Activated CD4-positive, alpha-beta T cell treated with anti-CD3 and anti-CD28 coated beads, Interleukin-2, amount 10 ng/mL, durations not matched to agents 7 days and 5 days (primary cell): ENCODE results near the gene SASH1. TPM values are rescaled to one million over a fixed set of nuclear protein-coding genes. Genes with fewer than 3 reads are reported as not detected.

Experiments
- CTCF ChIA-PET: fragments of 350-600 bp; sonication (Branson Sonifier 250); formaldehyde crosslinking; loops from one replicate; lab custom pipeline; 2021; ENCODE audit warnings: antibody characterized with exemption; lab: Charles Lee
- POLR2A ChIA-PET: fragments of 350-600 bp; sonication (Branson Sonifier 250); formaldehyde crosslinking; loops from one replicate; lab custom pipeline; 2021; ENCODE audit warnings: antibody characterized with exemption; lab: Charles Lee
- DNase-seq: peaks from one replicate; pipeline ENCODE4 v3.0.0-alpha.2; 2020
- H3K27ac Mint-ChIP-seq: one replicate; pipeline ENCODE4 v1.8.0; 2021; ENCODE audit warnings: mild to moderate bottlenecking, moderate library complexity, mixed read lengths
- H3K27me3 Mint-ChIP-seq: one replicate; pipeline ENCODE4 v1.8.0; 2021; ENCODE audit warnings: mixed read lengths
- H3K36me3 Mint-ChIP-seq: one replicate; pipeline ENCODE4 v1.8.0; 2021; ENCODE audit warnings: low read depth, mixed read lengths
- H3K4me1 Mint-ChIP-seq: one replicate; pipeline ENCODE4 v1.8.0; 2021; ENCODE audit warnings: mixed read lengths
- H3K4me3 Mint-ChIP-seq: one replicate; pipeline ENCODE4 v1.8.0; 2021; ENCODE audit warnings: mild to moderate bottlenecking, moderate library complexity, mixed read lengths
- H3K9me3 Mint-ChIP-seq: one replicate; pipeline ENCODE4 v1.8.0; 2021; ENCODE audit warnings: mixed read lengths
- total RNA-seq, 2 experiments: library from RNA; stranded (reverse); gene quantifications; one replicate each; pipeline ENCODE4 v1.2.3, GENCODE V29; 2021

SASH1 gene
- total RNA-seq, 2 experiments from 2014 or later, result 0.47 to 0.50 TPM

DNA sequence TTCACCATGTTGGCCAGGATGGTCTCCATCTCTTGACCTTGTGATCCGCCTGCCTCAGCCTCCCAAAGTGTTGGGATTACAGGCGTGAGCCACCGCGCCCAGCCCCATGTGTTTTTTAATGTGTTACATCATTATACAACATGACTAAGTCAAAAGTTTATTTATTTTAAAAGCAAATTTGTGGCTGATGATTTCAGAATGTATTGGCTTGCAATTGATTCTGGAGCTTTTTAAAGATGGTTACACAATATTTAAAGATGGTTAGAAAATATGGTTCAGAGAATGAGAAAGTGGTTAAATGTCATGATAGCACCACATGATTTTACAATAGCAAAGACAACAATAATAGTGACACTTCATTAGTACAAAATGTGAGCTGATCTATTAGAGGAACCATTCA, 80.5 kb downstream of the SASH1 start:
- H3K27me3 Mint-ChIP-seq, result peaks cover 9% of the 10 kb centered on the region
- POLR2A ChIA-PET, result no interaction called here
- no peak overlapping the region for H3K4me3 Mint-ChIP-seq
- CTCF ChIA-PET, result no interaction called here
- no peak overlapping the region for H3K27ac Mint-ChIP-seq
- peaks cover 5% of the 10 kb centered on the region for H3K4me1 Mint-ChIP-seq
- H3K9me3 Mint-ChIP-seq, result no peaks in the 10 kb centered on the region
- no peak for DNase-seq
- H3K36me3 Mint-ChIP-seq, result no peaks in the 10 kb centered on the region

DNA sequence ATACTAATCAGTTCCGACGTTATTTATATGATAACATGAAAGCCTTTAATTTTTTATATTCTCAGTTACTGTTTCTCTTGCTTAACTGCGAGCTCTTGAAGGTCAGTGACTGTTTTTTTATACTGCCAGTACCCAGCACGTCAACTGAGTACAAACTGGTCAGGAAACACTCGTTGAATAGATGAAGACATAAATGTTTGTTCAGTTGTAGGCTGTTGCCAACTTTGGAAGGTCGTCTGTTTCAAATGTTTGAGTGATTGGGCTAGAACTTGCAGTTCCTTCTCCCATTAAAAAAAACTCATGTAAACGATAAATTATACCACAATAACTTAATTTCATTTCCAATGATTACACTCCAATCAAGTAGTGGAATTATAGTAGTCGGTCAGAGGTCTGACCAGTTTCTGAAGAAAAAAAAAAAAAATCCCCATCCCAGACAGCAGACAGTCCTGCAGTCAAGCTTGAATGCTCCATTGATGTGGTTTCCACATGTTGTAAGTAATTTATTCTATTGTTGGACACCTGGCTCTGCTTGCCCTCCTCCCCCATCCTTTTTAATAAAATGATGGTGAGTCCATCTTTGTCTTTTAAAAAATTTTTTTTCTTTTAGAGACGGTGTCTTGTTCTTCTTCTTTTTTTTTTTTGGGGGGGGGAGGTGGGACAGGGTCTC, 81.1 kb downstream of the SASH1 start:
- Mint-ChIP-seq H3K4me1 (peaks cover 5% of the 10 kb centered on the region), H3K36me3 (no peaks in the 10 kb centered on the region), H3K27me3 (peaks cover 3% of the 10 kb centered on the region), H3K4me3 (no peak overlapping the region), H3K27ac (no peak overlapping the region), H3K9me3 (no peaks in the 10 kb centered on the region)
- POLR2A ChIA-PET, result no interaction called here
- DNase-seq, result no peak
- CTCF ChIA-PET, result no interaction called here

DNA sequence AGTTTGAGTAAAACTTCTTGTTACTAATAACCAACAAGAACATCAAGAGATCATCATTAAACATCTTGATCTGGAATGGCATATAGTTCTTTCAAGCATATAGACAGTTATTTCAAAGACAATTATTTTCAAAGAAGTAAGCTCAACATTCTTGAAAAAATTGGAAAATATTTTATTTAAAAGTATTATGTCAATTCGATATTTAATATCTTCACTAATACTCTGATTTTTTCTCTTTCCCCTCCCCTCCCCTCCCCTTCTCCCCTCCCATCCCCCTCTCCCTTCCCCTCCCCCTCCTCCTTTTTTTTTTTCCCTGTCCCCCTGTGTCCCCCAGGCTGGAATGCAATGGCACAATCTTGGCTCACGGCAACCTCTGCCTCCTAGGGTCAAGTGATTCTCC, 82.8 kb downstream of the SASH1 start:
- no peak for DNase-seq
- Mint-ChIP-seq H3K27ac (no peak overlapping the region), H3K9me3 (no peaks in the 10 kb centered on the region), H3K27me3 (peaks cover 2% of the 10 kb centered on the region), H3K36me3 (no peaks in the 10 kb centered on the region), H3K4me3 (no peak overlapping the region), H3K4me1 (peaks cover 5% of the 10 kb centered on the region)
- ChIA-PET POLR2A (no interaction called here), CTCF (no interaction called here)

DNA sequence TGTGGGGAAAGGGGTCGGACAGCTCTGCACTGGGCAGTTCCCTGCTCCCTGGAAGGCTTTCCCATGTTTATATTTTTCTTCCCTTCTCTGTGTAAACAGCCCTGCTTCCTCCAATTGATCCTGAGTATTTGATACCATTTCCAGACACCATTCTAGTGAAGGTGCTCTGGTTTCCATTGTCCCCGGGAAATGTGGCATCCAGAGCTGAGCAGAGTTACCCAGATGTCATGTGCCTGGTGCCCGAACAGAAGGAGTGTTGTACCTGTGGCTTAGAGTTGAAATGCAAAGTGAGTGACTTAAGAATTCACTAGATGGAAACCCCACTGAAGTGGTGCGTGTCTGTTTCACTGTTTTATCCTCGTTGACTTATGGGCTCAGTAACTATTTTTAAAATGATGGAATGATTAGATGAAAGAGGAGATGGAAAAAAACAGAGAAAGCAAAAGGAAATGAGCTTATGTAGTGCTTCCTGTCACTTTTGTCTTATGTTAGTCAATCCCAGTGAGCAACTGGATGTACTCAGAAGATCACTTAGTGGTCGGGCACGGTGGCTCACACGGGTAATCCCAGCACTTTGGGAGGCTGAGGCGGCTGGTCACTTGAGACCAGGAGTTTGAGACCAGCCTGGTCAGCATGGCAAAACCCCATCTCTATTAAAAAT, 83.8 kb downstream of the SASH1 start:
- no peak overlapping the region for H3K4me3 Mint-ChIP-seq
- CTCF ChIA-PET, result no interaction called here
- POLR2A ChIA-PET, result no interaction called here
- peaks cover 2% of the 10 kb centered on the region for H3K27me3 Mint-ChIP-seq
- DNase-seq, result no peak
- H3K36me3 Mint-ChIP-seq, result no peaks in the 10 kb centered on the region
- peaks cover 5% of the 10 kb centered on the region for H3K4me1 Mint-ChIP-seq
- H3K9me3 Mint-ChIP-seq, result no peaks in the 10 kb centered on the region
- H3K27ac Mint-ChIP-seq, result no peak overlapping the region

DNA sequence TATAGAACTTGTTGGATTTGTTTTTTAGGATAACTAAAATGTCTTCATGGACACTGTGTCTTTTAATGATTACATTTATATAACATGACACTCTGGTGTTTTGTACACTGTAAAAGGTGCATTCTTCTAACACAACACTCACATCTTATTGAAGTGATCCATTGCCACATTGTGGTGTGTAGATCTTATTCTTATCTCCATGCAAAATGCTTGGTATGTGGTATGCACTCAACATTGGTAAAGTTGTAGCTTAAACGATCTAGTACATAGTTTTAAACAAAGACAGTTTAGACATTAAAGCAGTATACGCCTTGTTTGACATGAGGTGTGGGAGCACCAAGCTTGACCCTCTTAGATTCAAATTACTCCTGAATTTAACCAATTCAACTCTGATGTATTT, 84.7 kb downstream of the SASH1 start:
- ChIA-PET POLR2A (no interaction called here), CTCF (no interaction called here)
- Mint-ChIP-seq H3K4me1 (peaks cover 5% of the 10 kb centered on the region), H3K36me3 (no peaks in the 10 kb centered on the region), H3K27me3 (peaks cover 2% of the 10 kb centered on the region), H3K9me3 (no peaks in the 10 kb centered on the region), H3K4me3 (no peak overlapping the region), H3K27ac (no peak overlapping the region)
- no peak for DNase-seq

DNA sequence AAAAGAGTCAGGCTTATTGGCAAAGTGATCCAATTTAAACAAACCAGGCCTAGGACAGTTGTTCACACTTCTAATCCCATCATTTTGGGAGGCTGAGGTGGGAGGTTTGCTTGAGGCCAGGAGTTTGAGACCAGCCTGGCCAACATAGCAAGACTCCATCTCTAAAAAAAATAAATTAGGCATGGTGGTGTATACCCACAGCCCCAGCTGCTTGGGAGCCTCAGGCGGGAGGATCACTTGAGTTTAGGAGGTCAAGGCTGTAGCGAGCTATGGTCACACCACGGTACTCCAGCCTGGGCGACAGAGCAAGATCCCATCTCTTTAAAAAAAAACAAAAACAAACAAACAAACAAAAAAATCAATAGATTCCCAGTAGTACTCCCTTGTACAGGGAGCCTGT, 86.8 kb downstream of the SASH1 start:
- H3K27ac Mint-ChIP-seq, result no peak overlapping the region
- H3K27me3 Mint-ChIP-seq, result peaks cover 3% of the 10 kb centered on the region
- POLR2A ChIA-PET, result no interaction called here
- H3K36me3 Mint-ChIP-seq, result no peaks in the 10 kb centered on the region
- H3K9me3 Mint-ChIP-seq, result no peaks in the 10 kb centered on the region
- DNase-seq, result no peak
- H3K4me3 Mint-ChIP-seq, result no peak overlapping the region
- peaks cover 5% of the 10 kb centered on the region for H3K4me1 Mint-ChIP-seq
- CTCF ChIA-PET, result interaction anchor here (0.5 kb wide), 1 partner anchor 1648 kb away, joined by 3 read pairs; no protein-coding TSS in a partner anchor

DNA sequence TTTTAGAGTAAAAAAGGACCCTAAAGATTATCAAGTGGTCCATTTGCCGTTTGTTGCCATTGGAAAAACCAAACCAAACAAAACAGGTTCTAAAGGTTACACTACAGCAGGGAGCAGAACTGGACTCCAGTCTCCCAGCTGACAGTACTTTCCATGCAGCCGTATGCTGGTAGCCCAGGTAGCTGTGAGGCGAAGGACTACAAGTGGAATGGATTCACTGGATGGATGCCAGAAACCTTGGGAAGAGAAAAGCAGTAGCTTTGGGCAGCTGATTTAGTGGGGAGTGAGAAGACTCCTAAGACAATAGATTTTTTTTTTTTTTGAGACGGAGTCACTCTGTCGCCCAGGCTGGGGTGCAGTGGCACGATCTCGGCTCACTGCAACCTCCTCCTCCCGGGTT, 88.3 kb downstream of the SASH1 start:
- DNase-seq, result no peak
- Mint-ChIP-seq H3K4me1 (peaks cover 5% of the 10 kb centered on the region), H3K27ac (no peak overlapping the region), H3K4me3 (no peak overlapping the region), H3K36me3 (no peaks in the 10 kb centered on the region), H3K9me3 (no peaks in the 10 kb centered on the region), H3K27me3 (peaks cover 3% of the 10 kb centered on the region)
- ChIA-PET POLR2A (no interaction called here), CTCF (interaction anchor here (0.6 kb wide), 1 partner anchor 1252 kb away, joined by 3 read pairs; no protein-coding TSS in a partner anchor)

DNA sequence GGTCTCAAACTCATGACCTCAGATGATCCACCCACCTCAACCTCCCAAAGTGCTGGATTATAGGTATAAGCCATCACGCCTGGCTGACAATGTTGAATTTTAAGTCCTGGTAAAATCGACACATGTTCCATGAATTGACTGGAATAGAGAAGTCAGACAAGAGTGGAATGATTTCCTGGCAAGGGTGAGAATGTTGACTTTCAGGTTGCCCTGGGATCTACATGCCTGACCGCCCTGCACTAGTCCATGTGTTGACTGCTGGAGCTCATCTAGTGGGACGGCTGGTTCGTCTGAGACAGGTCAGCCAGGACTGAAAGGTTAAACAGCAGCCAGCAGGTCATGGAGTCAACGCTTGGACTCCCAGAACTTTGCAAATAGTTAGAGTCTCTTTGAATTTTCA, 88.8 kb downstream of the SASH1 start:
- peaks cover 3% of the 10 kb centered on the region for H3K4me1 Mint-ChIP-seq
- DNase-seq, result no peak
- H3K27me3 Mint-ChIP-seq, result peaks cover 3% of the 10 kb centered on the region
- ChIA-PET POLR2A (no interaction called here), CTCF (no interaction called here)
- no peak overlapping the region for H3K4me3 Mint-ChIP-seq
- H3K27ac Mint-ChIP-seq, result peak overlapping the region; percentile 48
- no peaks in the 10 kb centered on the region for H3K36me3 Mint-ChIP-seq
- no peaks in the 10 kb centered on the region for H3K9me3 Mint-ChIP-seq

DNA sequence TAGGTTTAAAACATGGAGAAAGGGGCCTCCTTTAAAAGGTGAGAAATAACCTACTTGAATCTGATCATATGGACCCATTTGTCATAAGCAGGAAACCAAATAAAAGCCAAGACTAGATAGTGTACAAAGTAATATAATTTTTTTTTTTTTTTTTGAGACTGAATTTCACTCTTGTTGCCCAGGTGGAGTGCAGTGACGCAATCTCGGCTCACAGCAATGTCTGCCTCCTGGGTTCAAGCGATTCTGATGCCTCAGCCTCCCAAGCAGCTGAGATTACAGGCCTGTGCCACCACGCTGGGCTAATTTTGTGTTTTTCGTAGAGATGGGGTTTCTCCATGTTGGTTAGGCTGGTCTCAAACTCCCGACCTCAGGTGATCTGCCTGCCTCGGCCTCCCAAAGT, 89.2 kb downstream of the SASH1 start:
- Mint-ChIP-seq H3K27ac (no peak overlapping the region), H3K9me3 (no peaks in the 10 kb centered on the region), H3K27me3 (peaks cover 3% of the 10 kb centered on the region), H3K4me3 (no peak overlapping the region), H3K4me1 (no peaks in the 10 kb centered on the region), H3K36me3 (no peaks in the 10 kb centered on the region)
- DNase-seq, result no peak
- POLR2A ChIA-PET, result no interaction called here
- CTCF ChIA-PET, result no interaction called here

DNA sequence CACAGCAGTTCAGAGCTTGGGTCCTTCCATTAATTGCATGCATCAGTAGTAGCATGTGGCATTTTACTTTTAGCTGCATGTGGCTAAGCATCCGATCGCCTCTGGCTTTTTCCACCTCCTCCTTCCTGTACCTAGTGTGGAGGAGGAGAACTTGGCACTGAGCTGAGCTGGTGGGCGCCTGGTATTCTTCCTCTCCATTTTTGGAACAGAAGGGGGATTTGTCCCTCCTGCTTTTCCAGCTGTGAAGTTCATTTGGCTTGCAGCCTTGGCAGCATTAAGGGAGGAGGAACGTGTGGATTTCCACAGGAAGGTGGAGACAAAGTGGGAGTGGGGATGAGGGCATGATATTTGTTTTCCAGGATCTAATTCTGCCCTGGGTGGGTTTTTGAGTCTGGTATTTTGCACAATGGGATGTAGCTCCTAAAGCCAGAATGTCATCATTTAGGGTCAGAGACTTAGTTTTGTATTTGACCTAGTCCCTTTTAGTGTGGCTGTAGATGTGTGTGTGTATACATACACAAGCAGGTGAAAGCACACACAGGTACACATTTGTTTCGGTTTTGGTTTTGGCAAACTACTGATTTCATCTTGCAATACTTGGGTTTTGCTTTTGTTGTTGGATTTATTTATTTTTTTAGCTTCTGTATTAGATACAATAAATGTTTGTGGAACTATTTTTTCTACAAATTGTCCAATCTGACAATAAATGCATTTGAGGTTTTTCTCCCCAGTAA, 90.0 kb downstream of the SASH1 start:
- ChIA-PET POLR2A (no interaction called here), CTCF (no interaction called here)
- no peak for DNase-seq
- Mint-ChIP-seq H3K9me3 (no peaks in the 10 kb centered on the region), H3K27me3 (peaks cover 4% of the 10 kb centered on the region), H3K27ac (no peak overlapping the region), H3K4me1 (no peaks in the 10 kb centered on the region), H3K4me3 (no peak overlapping the region), H3K36me3 (no peaks in the 10 kb centered on the region)

DNA sequence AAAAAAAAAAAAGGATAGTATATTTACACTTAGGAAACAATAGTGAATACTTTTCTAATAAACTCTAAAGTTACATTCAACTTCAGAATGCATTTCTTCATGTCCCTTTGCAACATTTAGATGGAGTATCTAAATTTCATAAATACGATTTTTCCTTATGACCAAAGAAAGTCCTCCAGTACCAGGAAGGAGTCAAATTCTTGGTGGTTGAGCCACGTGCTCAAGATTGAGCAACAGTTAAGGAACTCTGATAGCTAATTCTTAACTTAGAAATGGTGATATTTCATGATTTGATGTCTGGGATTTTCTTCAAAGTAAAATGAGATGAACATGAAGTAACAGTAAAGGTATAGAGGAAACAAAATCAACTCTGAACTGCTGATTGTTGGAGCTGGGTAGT, 92.7 kb downstream of the SASH1 start:
- POLR2A ChIA-PET, result no interaction called here
- CTCF ChIA-PET, result no interaction called here
- Mint-ChIP-seq H3K4me3 (no peak overlapping the region), H3K9me3 (no peaks in the 10 kb centered on the region), H3K4me1 (no peaks in the 10 kb centered on the region), H3K27me3 (peaks cover 19% of the 10 kb centered on the region), H3K36me3 (no peaks in the 10 kb centered on the region), H3K27ac (no peak overlapping the region)
- no peak for DNase-seq

DNA sequence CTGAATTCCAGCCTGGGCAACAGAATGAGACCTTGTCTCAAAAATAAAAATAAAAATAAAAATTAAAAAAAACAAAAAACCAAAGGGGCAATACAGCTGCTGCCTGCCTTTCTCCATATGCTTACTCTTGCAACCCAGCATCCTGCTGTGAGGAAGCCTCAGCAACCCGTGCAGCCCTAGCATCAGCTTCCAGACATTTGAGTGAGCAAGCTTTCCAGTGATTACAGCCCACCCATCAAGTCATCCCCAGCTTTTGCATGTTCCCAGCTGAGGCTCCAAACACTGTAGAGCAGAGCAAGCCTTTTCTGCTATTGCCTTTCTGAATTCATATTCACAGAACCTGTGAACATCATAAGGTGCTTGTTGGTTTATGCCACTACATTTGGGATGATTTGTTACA, 93.8 kb downstream of the SASH1 start:
- Mint-ChIP-seq H3K36me3 (no peaks in the 10 kb centered on the region), H3K4me1 (peaks cover 3% of the 10 kb centered on the region), H3K4me3 (no peak overlapping the region), H3K27ac (no peak overlapping the region), H3K9me3 (no peaks in the 10 kb centered on the region), H3K27me3 (peaks cover 24% of the 10 kb centered on the region)
- CTCF ChIA-PET, result no interaction called here
- no peak for DNase-seq
- POLR2A ChIA-PET, result no interaction called here

DNA sequence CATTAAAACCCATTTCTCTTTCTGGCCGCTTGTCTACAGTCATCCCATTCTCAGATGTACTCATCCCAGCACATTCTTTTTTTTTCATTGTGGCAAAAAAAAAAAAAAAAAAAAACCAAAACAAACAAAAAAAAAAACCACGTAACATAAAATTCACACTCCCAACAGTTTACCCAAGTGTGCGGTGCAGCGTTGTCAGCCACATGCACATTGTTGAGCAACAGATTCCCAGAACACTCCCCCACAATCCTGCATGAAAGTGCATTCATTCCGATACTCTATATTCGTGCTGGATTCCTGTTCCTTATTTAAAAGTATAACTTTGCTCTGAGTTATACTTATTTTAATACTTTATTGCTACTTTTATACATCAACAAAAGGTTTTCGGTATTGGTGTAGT, 96.0 kb downstream of the SASH1 start:
- H3K27me3 Mint-ChIP-seq, result peaks cover 21% of the 10 kb centered on the region
- POLR2A ChIA-PET, result no interaction called here

More for the DNA sequence above, 96.0 kb downstream of the SASH1 start:
- peaks cover 9% of the 10 kb centered on the region for H3K4me1 Mint-ChIP-seq
- CTCF ChIA-PET, result interaction anchor here (0.6 kb wide), 1 partner anchor 1622 kb away, joined by 5 read pairs; no protein-coding TSS in a partner anchor
- H3K4me3 Mint-ChIP-seq, result no peak overlapping the region
- no peak overlapping the region for H3K27ac Mint-ChIP-seq
- no peaks in the 10 kb centered on the region for H3K36me3 Mint-ChIP-seq
- no peak for DNase-seq
- H3K9me3 Mint-ChIP-seq, result no peaks in the 10 kb centered on the region
